Neural cell (in vitro differentiated cells): Measurements from ENCODE around the gene MERTK.
"Not testable (repeated sequence)": the region's sequence is repeated elsewhere in the genome, so short reads cannot be mapped to it uniquely, and the experiment has no call there.

ENCODE experiments used
- CTCF ChIP-seq: fragments of 450-650 bp; IDR thresholded peaks from 2 replicates; pipeline ENCODE4 v1.5.1; 2014; ENCODE audit warnings: antibody characterized with exemption, mild to moderate bottlenecking, moderate library complexity; ENCODE audit not compliant: poor library complexity, severe bottlenecking
- EP300 ChIP-seq: fragments of 450-650 bp; conservative IDR thresholded peaks from 2 replicates; pipeline ENCODE4 v1.6.1; 2014; ENCODE audit warnings: antibody characterized with exemption, mild to moderate bottlenecking, moderate library complexity; ENCODE audit not compliant: poor library complexity, severe bottlenecking
- EZH2 ChIP-seq: fragments of 200-600, 300-800 bp; shearing (Covaris generic), sonication (generic); IDR thresholded peaks from 2 replicates; pipeline ENCODE4 v1.6.1; 2014; ENCODE audit warnings: antibody characterized with exemption, low read length, borderline replicate concordance, mild to moderate bottlenecking; ENCODE audit not compliant: insufficient read depth, poor library complexity, severe bottlenecking
- MXI1 ChIP-seq: fragments of 450-650 bp; conservative IDR thresholded peaks from 2 replicates; pipeline ENCODE4 v1.6.1; 2014; ENCODE audit warnings: antibody characterized with exemption, mild to moderate bottlenecking; ENCODE audit not compliant: poor library complexity, severe bottlenecking
- POLR2AphosphoS5 ChIP-seq: IDR thresholded peaks from 2 replicates; pipeline ENCODE4 v1.6.1; 2012
- RAD21 ChIP-seq: fragments of 450-650 bp; conservative IDR thresholded peaks from 2 replicates; pipeline ENCODE4 v1.6.1; 2014; ENCODE audit warnings: antibody characterized with exemption, mild to moderate bottlenecking, moderate library complexity
- REST ChIP-seq: IDR thresholded peaks from 2 replicates; pipeline ENCODE4 v1.6.1; 2012; ENCODE audit warnings: borderline replicate concordance
- SMC3 ChIP-seq: fragments of 450-650 bp; conservative IDR thresholded peaks from 2 replicates; pipeline ENCODE4 v1.6.1; 2014; ENCODE audit warnings: antibody characterized with exemption, mild to moderate bottlenecking, moderate library complexity; ENCODE audit not compliant: poor library complexity
- TAF1 ChIP-seq: IDR thresholded peaks from 2 replicates; pipeline ENCODE4 v1.6.1; 2012; ENCODE audit warnings: low read depth

DNA sequence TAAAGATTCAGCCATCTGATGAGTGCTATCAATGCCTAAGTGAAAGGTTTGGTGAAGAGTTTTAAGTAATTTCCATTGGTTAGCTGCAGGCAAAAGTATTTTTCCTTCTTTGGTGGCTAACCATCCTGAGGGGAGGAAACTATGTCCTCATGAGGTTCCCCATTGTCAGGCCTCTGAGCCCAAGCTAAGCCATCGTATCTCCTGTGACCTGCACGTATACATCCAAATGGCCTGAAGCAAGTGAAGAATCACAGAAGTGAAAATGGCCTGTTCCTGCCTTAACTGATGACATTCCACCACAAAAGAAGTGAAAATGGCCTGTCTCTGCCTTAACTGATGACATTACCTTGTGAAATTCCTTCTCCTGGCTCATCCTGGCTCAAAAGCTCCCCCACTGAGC, 141.7 kb downstream of the MERTK start:
- TF ChIP-seq CTCF, POLR2AphosphoS5, EZH2, EP300, MXI1, RAD21, TAF1, REST, SMC3: not testable (repeated sequence)
